AG08395 (cell line): ENCODE data around the gene FOXF1.
A peak's percentile ranks its signal among the peaks of the same experiment; 100 is the strongest.

Experiments used
- DNase-seq: peaks from one replicate; pipeline ENCODE4 v3.0.0; 2012; ENCODE audit warnings: mixed read lengths, low spot score

Gene FOXF1

DNA sequence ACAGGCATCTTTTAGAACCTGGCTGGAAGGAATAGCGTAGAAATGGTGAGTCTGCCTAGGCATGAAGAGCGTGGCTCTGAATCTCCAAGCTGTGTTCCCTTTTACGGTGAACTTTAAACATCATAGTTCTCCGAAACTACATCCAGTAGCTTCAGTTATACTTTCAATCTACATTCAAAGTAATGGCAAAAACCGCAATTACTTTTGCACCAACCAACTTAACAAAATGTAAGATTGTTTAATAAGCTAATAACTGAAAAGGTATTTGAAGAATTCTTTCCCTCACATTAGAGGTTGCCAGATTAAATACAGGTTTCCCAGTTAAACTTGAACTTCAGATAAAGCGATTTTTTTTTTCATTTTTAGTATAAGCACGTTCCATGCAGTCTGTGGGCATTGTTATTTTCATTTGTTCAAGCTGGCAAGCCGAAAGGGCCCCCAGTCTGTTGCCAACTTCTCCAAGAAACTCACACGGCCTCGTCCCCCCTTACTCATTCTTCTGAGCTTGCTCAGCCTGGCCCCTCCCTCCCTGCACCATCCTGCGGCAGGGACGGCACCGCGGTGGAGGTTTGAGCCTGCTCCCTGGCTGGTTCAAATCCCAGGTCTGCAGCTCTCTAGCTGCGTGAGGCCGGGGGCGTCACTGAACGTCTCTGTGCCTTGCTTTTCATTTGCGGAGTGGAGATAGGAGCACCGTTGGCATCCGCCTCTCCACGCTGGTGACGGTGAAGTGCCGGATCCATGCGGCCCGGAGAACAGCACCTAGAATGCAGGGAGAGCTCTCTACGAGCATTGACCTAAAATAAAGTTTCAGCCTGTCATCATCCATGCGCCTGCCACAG lies 48.2 kb downstream of the FOXF1 start:
- DNase-seq = no peak

DNA sequence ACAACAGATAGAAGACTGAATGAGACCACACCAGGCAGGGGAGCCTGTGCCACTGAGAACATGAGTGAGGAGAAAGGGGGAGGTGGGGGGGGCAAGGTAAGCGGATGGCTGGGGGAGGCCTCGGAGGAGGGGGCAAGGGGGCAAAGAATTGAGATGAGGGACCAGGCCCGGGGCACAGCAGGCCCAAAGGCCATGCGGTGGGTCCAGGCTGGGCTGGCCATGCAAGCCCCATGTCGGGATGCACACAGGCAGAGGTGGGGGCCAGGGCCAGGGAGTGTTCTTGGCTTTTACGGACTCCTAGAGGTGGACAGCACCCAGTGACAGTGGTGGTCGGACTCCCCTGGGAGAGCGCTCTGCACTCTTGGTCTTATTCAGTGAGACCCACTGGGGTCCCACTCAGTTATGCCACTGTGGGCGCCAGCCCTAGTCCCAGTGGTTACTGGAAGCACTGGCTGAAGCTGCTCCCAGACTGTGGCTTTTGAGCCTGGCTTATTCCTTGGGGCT lies 49.5 kb downstream of the FOXF1 start:
- DNase-seq = no peak

DNA sequence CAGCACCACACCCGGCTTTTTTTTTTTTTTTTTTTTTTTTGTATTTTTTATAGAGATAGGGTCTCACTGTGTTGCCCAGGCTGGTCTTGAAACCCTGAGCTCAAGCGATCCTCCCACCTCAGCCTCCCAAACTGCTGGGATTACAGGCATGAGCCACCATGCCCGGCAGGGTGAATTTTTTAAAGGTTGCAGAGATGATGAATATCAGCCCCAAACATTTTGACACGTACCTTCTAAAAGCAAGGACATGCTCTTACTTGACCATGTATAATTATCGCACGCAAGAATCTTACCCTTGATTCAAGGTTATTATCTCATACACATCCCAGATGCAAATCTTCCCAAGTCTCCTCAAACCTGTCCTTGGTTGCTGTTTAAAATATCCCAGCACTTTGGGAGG lies 52.0 kb downstream of the FOXF1 start:
- DNase-seq = no peak

DNA sequence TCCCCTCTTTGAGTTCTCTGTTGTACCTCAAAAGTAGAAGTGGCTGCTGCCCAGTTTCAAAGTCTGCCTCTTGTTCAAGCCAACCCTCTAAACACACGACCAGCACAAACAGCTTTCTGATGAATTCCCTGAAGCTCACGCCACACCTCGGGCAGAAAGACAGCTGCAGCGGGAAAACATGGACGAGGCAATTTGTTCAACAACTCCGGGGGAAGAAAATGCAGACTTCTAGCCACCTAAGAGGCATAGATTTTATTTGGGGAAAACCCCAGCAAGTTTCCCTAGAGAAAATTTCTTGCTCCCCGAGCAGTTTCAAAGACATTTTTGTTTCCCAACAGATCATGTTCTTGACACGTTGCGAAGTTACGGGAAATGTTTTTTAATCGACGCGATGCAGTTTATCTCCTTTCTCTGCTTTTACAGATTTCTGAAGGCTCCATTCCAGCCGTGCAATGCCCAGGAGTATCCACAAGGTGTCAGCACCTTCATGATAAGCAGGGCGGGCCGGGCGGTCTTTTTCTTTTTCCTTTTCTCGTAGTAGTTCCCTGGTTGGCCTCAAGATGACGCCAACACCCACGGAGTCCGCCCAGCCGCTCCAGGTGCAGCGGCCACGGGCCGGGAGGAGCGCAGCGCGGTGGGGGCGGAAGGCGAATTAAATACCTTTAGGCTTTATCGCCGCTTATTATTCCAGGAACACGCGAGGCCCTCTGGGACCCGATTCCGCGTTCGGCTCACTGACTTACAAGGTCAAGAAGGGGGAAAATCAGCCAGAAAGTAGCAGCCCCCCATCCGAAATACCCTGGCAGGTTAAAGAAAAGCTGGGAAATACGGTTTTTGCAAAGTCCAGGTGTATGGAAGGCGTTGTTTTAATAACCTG lies 53.4 kb downstream of the FOXF1 start:
- peak; percentile 80 for DNase-seq
